HG02763 (cell line): ENCODE results near the gene MYCN.
"Not testable (repeated sequence)": the region's sequence is repeated elsewhere in the genome, so short reads cannot be mapped to it uniquely, and the experiment has no call there.

ENCODE experiments used
- ATAC-seq: cut with Tn5 transposase; IDR thresholded peaks from one replicate; pipeline ENCODE4 v1.9.1; 2021; ENCODE audit warnings: mild to moderate bottlenecking, moderate library complexity; ENCODE audit not compliant: unreplicated experiment

The MYCN gene

GRCh38 chr2:15942711-15943345, 2.5 kb downstream of the MYCN start:
- no peak for ATAC-seq

GRCh38 chr2:15943378-15944280, 3.3 kb downstream of the MYCN start:
- no peak for ATAC-seq

- ATAC-seq, result no peak
Observed at GRCh38 chr2:15944325-15945017, 4.1 kb downstream of the MYCN start.

DNA sequence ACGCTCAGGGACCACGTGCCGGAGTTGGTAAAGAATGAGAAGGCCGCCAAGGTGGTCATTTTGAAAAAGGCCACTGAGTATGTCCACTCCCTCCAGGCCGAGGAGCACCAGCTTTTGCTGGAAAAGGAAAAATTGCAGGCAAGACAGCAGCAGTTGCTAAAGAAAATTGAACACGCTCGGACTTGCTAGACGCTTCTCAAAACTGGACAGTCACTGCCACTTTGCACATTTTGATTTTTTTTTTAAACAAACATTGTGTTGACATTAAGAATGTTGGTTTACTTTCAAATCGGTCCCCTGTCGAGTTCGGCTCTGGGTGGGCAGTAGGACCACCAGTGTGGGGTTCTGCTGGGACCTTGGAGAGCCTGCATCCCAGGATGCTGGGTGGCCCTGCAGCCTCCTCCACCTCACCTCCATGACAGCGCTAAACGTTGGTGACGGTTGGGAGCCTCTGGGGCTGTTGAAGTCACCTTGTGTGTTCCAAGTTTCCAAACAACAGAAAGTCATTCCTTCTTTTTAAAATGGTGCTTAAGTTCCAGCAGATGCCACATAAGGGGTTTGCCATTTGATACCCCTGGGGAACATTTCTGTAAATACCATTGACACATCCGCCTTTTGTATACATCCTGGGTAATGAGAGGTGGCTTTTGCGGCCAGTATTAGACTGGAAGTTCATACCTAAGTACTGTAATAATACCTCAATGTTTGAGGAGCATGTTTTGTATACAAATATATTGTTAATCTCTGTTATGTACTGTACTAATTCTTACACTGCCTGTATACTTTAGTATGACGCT, 5.8 kb downstream of the MYCN start:
- no peak for ATAC-seq

- no peak for ATAC-seq
Observed at GRCh38 chr2:15946983-15947382, 6.6 kb downstream of the MYCN start.

DNA sequence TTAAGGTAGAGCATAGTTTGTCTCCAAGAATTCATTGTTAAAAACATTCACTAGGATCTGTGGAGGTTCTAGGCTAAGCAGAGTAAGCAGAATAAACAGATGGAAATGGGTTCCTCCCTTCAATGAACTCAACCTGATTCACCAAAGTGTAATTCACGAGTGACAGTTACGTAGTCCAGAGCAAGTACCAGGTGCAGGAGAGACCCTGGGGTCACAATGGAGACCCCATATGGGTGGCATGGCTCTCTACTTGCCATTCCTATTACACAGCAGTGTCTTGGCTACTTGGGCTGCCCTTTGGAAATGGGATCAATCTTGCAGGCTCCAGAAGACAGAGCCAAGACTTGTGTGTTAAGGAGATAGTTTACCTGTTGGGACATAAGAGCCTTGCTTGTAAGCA, 7.1 kb downstream of the MYCN start:
- no peak for ATAC-seq

GRCh38 chr2:15948704-15948957, 8.3 kb downstream of the MYCN start:
- no peak for ATAC-seq

GRCh38 chr2:15949126-15949525, 8.8 kb downstream of the MYCN start:
- no peak for ATAC-seq

GRCh38 chr2:15949551-15949950, 9.2 kb downstream of the MYCN start:
- no peak for ATAC-seq

DNA sequence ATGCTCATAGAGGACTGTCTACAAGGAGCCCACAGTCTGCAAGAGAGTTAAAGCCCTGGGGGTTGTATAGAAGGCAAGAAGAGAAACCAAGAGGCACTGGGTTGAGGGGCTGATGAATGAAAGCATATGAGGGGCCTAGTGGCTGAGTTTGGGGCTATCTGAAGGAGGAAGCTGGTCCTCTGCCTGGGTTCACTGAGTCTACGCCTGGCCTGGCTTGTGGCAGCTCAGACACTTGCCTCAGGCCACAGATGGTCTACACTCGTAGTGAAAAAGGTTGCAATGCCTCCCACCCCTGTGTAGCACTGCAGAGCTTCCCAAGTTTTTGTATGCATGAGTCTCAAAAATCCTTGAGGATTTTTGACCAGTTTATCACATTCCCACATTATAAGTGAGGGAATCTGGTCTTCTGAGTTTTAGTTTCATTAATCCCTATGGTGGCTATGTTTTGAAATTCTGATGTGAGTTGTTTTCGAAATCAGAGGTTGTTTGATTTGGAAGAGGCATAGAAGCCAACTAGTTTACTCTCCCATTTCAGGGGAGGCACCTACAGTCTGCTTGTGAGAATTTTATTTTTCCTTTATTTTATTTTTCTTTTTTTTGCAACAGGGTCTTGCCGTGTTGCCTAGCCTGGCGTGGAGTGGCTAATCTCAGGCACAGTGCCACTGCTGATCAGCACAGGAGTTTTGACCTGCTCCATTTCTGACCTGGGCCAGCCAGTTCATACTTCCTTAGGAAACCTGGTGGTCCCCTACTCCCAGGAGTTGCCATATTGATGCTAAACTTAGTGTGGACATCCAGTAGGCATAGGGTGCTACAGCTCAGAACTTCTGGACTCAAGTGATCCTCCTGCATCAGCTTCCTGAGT, 10.0 kb downstream of the MYCN start:
- no peak for ATAC-seq

DNA sequence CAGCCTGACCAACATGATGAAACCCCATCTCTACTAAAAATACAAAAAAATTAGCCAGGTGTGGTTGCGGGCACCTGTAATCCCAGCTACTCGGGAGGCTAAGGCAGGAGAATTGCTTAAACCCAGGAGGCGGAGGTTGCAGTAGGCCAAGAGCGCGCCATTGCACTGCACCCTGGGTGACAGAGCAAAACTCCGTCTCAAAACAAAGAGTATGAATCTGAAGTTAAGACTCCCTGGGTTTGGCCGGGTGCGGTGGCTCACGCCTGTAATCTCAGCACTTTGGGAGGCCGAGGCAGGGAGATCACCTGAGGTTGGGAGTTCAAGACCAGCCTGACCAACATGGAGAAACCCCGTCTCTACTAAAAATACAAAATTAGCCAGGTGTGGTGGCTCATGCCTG, 11.6 kb downstream of the MYCN start:
- not testable (repeated sequence) for ATAC-seq

- ATAC-seq, result no peak
Observed at GRCh38 chr2:15952451-15953146, 12.2 kb downstream of the MYCN start.

DNA sequence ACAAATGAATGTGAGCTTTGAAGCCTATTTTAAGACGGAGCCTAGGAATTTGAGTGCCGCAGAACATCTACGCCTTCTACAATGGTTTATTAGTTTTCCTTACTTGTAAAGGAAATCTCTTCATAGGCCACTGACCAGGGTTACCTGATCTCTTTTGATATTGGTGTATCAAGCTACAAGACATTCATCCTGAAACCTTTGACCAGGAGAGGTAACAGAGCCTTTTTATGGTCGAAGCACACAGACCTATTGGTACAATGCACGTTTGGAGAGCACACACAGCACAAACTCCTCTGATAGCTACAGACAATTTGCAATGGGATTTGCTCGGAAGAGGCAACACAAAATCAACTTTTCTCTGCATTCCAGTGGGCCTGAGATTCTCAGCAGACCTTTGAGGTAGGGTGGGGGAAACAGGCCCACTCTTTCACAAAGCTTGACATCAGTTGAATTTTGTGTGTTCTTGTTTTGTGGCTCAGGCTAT, 12.8 kb downstream of the MYCN start:
- ATAC-seq, result no peak

GRCh38 chr2:15953891-15954680, 13.7 kb downstream of the MYCN start:
- no peak for ATAC-seq

GRCh38 chr2:15954761-15955160, 14.4 kb downstream of the MYCN start:
- ATAC-seq, result no peak

DNA sequence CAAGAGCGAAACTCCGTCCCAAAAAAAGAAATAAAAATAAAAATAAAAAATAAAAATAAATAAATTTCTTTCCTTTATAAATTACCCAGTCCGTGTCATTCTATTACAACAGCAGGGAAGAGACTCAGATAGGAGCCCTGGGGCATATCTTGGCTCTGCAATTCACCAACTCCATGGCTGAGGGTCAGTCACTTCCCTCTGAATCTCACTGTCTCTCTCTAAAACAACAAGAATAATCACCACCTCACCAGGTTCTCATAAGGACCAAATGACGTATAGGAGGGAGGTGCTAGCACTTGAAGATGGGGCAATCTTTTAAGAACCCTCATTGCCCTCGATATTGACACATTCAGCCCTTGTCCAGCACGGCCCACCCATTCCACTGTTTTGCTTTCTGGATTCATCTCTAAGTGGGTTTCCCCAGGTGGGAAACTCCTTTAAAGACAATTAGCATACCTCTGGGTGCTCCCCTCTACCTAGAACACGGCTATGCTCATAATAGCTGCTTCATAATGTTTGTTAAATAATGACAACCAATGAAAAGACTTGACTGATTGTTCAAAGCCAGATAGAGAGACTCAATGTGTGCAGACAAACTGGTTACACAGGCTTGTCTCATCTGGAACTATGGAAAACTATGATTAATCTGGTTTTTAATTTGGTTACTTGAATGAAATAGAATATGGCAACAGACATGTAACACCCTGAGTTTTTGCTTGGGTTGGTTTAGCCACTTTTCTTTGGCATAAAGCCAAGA, 15.1 kb downstream of the MYCN start:
- ATAC-seq, result no peak

- no peak for ATAC-seq
Observed at GRCh38 chr2:15956230-15956629, 15.9 kb downstream of the MYCN start.
